Measurements from ENCODE around the gene HIPK4. TPM values are rescaled to one million over a fixed set of nuclear protein-coding genes. Genes with fewer than 3 reads are reported as not detected.

Gene HIPK4
- total and polyA plus RNA-seq, 9 of the 15 experiments (the other 6 are each of a cell fraction or from before 2014, with no cell fraction given), result 0.06 to 0.09 TPM; not detected in 7

DNA sequence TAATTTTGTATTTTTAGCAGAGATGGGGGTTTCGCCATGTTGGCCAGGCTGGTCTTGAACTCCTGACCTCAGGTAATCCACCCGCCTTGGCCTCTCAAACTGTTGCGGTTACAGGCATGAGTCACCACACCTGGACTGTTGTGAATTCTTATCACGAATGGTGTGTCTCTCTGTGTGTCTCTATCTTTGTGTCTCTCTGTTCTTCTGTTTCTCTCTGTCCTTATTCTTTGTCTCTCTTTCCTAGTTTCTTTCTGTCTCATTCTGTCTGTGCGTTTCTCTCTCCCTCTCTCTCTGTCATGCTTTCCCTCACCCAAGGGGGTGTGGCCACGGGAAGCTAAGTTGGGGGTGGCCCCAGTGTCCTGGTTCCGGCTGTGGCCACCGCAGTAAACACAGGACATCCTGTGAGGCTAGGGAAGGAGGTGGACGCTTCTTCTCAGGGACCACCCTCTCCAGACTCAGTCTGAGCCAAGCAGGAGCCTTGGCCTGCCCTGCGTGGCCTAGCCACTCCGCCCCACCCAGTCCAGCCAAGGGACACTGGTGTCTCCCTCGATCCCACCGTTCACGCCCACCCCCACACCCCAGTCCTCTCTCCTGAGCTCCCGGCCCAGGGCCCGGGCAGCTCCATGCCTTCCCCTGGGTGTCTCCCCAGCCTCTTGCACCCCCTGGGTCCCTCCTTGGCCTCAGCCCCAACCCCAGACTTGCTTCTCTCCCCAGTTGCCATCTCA lies 27.1 kb upstream of the HIPK4 start (continued):
- TF ChIP-seq, protein P1, sequence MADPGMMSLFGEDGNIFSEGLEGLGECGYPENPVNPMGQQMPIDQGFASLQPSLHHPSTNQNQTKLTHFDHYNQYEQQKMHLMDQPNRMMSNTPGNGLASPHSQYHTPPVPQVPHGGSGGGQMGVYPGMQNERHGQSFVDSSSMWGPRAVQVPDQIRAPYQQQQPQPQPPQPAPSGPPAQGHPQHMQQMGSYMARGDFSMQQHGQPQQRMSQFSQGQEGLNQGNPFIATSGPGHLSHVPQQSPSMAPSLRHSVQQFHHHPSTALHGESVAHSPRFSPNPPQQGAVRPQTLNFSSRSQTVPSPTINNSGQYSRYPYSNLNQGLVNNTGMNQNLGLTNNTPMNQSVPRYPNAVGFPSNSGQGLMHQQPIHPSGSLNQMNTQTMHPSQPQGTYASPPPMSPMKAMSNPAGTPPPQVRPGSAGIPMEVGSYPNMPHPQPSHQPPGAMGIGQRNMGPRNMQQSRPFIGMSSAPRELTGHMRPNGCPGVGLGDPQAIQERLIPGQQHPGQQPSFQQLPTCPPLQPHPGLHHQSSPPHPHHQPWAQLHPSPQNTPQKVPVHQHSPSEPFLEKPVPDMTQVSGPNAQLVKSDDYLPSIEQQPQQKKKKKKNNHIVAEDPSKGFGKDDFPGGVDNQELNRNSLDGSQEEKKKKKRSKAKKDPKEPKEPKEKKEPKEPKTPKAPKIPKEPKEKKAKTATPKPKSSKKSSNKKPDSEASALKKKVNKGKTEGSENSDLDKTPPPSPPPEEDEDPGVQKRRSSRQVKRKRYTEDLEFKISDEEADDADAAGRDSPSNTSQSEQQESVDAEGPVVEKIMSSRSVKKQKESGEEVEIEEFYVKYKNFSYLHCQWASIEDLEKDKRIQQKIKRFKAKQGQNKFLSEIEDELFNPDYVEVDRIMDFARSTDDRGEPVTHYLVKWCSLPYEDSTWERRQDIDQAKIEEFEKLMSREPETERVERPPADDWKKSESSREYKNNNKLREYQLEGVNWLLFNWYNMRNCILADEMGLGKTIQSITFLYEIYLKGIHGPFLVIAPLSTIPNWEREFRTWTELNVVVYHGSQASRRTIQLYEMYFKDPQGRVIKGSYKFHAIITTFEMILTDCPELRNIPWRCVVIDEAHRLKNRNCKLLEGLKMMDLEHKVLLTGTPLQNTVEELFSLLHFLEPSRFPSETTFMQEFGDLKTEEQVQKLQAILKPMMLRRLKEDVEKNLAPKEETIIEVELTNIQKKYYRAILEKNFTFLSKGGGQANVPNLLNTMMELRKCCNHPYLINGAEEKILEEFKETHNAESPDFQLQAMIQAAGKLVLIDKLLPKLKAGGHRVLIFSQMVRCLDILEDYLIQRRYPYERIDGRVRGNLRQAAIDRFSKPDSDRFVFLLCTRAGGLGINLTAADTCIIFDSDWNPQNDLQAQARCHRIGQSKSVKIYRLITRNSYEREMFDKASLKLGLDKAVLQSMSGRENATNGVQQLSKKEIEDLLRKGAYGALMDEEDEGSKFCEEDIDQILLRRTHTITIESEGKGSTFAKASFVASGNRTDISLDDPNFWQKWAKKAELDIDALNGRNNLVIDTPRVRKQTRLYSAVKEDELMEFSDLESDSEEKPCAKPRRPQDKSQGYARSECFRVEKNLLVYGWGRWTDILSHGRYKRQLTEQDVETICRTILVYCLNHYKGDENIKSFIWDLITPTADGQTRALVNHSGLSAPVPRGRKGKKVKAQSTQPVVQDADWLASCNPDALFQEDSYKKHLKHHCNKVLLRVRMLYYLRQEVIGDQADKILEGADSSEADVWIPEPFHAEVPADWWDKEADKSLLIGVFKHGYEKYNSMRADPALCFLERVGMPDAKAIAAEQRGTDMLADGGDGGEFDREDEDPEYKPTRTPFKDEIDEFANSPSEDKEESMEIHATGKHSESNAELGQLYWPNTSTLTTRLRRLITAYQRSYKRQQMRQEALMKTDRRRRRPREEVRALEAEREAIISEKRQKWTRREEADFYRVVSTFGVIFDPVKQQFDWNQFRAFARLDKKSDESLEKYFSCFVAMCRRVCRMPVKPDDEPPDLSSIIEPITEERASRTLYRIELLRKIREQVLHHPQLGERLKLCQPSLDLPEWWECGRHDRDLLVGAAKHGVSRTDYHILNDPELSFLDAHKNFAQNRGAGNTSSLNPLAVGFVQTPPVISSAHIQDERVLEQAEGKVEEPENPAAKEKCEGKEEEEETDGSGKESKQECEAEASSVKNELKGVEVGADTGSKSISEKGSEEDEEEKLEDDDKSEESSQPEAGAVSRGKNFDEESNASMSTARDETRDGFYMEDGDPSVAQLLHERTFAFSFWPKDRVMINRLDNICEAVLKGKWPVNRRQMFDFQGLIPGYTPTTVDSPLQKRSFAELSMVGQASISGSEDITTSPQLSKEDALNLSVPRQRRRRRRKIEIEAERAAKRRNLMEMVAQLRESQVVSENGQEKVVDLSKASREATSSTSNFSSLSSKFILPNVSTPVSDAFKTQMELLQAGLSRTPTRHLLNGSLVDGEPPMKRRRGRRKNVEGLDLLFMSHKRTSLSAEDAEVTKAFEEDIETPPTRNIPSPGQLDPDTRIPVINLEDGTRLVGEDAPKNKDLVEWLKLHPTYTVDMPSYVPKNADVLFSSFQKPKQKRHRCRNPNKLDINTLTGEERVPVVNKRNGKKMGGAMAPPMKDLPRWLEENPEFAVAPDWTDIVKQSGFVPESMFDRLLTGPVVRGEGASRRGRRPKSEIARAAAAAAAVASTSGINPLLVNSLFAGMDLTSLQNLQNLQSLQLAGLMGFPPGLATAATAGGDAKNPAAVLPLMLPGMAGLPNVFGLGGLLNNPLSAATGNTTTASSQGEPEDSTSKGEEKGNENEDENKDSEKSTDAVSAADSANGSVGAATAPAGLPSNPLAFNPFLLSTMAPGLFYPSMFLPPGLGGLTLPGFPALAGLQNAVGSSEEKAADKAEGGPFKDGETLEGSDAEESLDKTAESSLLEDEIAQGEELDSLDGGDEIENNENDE (IDR thresholded peaks at IDR 0.05; ENCODE audit: low read depth, low read length), result no peak
- TF ChIP-seq JUN (IDR thresholded peaks at IDR 0.05; ENCODE audit: borderline replicate concordance, low read depth, low read length), result peak; percentile 89
- no peak; the same call in 1 of the 2 replicates for TF ChIP-seq JUN (CRISPR knock-in tag; IDR thresholded peaks at IDR 0.05; ENCODE audit: borderline replicate concordance)
- TF ChIP-seq JUND (IDR thresholded peaks at IDR 0.05; ENCODE audit: borderline replicate concordance, low read depth, low read length), result peak; percentile 95
- TF ChIP-seq JUND (tag; IDR thresholded peaks at IDR 0.05; ENCODE audit: borderline replicate concordance, low read depth, low read length), result peak; percentile 97; the same call in 2 of the 3 replicates
- peak; percentile 66; the same call in 1 of the 2 replicates for TF ChIP-seq NFATC3 (IDR thresholded peaks at IDR 0.05)
- peak; percentile 65; the same call in 1 of the 2 replicates for TF ChIP-seq KLF13 (tag; IDR thresholded peaks at IDR 0.05; ENCODE audit: borderline replicate concordance, low read depth)
- TF ChIP-seq SREBF2 (CRISPR knock-in tag; IDR thresholded peaks at IDR 0.05), result no peak
- TF ChIP-seq, protein P2, sequence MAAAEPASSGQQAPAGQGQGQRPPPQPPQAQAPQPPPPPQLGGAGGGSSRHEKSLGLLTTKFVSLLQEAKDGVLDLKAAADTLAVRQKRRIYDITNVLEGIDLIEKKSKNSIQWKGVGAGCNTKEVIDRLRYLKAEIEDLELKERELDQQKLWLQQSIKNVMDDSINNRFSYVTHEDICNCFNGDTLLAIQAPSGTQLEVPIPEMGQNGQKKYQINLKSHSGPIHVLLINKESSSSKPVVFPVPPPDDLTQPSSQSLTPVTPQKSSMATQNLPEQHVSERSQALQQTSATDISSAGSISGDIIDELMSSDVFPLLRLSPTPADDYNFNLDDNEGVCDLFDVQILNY (CRISPR knock-in tag; IDR thresholded peaks at IDR 0.05), result no peak
- no peak for TF ChIP-seq PHTF2 (CRISPR knock-in tag; IDR thresholded peaks at IDR 0.05)
- TF ChIP-seq POLR2AphosphoS2 (IDR thresholded peaks at IDR 0.05; ENCODE audit: low read length), result no peak
- no peak for TF ChIP-seq FUS (optimal IDR thresholded peaks at IDR 0.05; ENCODE audit: low read depth, low read length)
- TF ChIP-seq YBX1 (IDR thresholded peaks at IDR 0.05), result no peak
- no peak for TF ChIP-seq MYBL2 (IDR thresholded peaks at IDR 0.05; ENCODE audit: low read depth)
- no peak for TF ChIP-seq MYBL2 (CRISPR knock-in tag; IDR thresholded peaks at IDR 0.05; ENCODE audit: borderline replicate concordance)
- no peak for TF ChIP-seq SRSF3 (IDR thresholded peaks at IDR 0.05; ENCODE audit: insufficient read depth, low read length)
- TF ChIP-seq NCOA1 (IDR thresholded peaks at IDR 0.05; ENCODE audit: low read depth), result peak; percentile 81; the same call in 1 of the 2 replicates

All from K562 (cell line).